Upper lobe of right lung (tissue), 1 donor: Measurements from ENCODE around the gene RIPOR2. TPM values are rescaled to one million over a fixed set of nuclear protein-coding genes. Genes with fewer than 3 reads are reported as not detected.
"Not testable (repeated sequence)": the region's sequence is repeated elsewhere in the genome, so short reads cannot be mapped to it uniquely, and the experiment has no call there.

Experiments used
- ATAC-seq: fragments of 200-7000 bp; cut with Tn5 transposase; one replicate; pipeline ENCODE4 v1.9.1; 2020; ENCODE audit warnings: mild to moderate bottlenecking, moderate library complexity
- DNase-seq: peaks from one replicate; pipeline ENCODE4 v3.0.0-alpha.2; 2020
- H3K27ac ChIP-seq: fragments of 200-600 bp; one replicate; pipeline ENCODE4 v1.8.0; 2022
- H3K27me3 ChIP-seq: fragments of 200-600 bp; one replicate; pipeline ENCODE4 v1.8.0; 2022; ENCODE audit warnings: mild to moderate bottlenecking
- H3K36me3 ChIP-seq: fragments of 200-600 bp; one replicate; pipeline ENCODE4 v1.8.0; 2022
- H3K4me1 ChIP-seq: fragments of 200-600 bp; one replicate; pipeline ENCODE4 v1.8.0; 2022
- H3K4me3 ChIP-seq: fragments of 200-600 bp; one replicate; pipeline ENCODE4 v1.8.0; 2022; ENCODE audit warnings: mild to moderate bottlenecking
- H3K9me3 ChIP-seq: fragments of 200-600 bp; one replicate; pipeline ENCODE4 v1.8.0; 2022
- intact Hi-C: fragments of 100-400 bp; cut with DNase I; formaldehyde crosslinking; loops from one replicate; pipeline ENCODE4 v1.11.0; 2022
- total RNA-seq: library from RNA; stranded (reverse); fragmentation: NEBNext Ultra II Directional; extraction: Animal tissue kit (Norgen Biotek cat#: 25700); gene quantifications from one replicate; pipeline ENCODE4 v1.2.1, GENCODE V29; 2021
- TF ChIP-seq, protein P1 (sequence below): fragments of 200-600 bp; IDR thresholded peaks from one replicate; pipeline ENCODE4 v1.8.0; 2022; ENCODE audit warnings: antibody characterized with exemption
- donor health status: DM: no; HTN: yes; CAD: no; lungs with severe emphysema.

Gene RIPOR2
- total RNA-seq, 1 donor from 2014 or later: 25.6 TPM

DNA sequence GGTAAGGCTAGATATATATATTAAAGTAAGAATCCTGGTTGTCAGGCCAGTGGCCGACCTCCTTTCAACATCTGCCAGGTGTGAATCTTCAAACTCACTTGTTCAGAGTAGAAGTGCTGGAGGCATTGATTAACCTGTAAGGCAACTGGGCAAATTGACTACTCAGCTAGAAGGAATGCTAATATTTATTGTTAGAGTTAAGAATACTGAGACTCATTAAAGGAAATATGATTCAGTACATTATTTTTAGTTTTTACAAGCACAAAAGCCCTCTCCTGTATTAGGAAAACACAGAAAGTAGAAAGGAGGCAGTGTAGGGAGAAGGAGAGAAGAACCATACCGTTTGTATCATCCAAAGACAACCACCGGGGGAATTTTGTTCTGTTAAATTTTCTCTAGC lies 53.5 kb downstream of the RIPOR2 start:
- H3K27ac ChIP-seq: no peak overlapping the region
- intact Hi-C loops: no loop called here
- no peaks in the 10 kb centered on the region for H3K27me3 ChIP-seq
- ATAC-seq (no peak), DNase-seq (no peak)
- H3K4me3 ChIP-seq: no peak overlapping the region
- TF ChIP-seq, protein P1, sequence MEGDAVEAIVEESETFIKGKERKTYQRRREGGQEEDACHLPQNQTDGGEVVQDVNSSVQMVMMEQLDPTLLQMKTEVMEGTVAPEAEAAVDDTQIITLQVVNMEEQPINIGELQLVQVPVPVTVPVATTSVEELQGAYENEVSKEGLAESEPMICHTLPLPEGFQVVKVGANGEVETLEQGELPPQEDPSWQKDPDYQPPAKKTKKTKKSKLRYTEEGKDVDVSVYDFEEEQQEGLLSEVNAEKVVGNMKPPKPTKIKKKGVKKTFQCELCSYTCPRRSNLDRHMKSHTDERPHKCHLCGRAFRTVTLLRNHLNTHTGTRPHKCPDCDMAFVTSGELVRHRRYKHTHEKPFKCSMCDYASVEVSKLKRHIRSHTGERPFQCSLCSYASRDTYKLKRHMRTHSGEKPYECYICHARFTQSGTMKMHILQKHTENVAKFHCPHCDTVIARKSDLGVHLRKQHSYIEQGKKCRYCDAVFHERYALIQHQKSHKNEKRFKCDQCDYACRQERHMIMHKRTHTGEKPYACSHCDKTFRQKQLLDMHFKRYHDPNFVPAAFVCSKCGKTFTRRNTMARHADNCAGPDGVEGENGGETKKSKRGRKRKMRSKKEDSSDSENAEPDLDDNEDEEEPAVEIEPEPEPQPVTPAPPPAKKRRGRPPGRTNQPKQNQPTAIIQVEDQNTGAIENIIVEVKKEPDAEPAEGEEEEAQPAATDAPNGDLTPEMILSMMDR: no peak
- no peaks in the 10 kb centered on the region for H3K36me3 ChIP-seq
- H3K9me3 ChIP-seq: no peaks in the 10 kb centered on the region
- H3K4me1 ChIP-seq: no peaks in the 10 kb centered on the region

DNA sequence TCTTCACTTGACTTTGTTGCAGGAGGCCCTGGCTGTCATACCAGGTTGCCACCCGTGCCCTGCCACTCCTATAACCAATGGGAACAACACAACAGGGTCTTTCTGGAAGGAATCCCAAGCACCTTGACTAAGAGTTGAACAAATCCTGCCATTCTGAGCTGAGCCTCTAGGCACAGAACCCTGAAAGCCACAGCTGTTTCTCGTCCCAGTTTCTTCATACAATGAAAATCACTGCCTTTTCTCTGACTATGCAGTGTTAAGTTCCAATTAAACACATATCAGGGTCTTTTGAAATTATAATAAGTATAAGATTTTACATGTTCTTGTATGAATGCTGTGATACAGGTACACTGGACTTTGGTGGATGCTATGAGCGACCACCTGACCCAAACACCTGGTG lies 54.4 kb downstream of the RIPOR2 start:
- H3K4me3 ChIP-seq: no peak overlapping the region

DNA sequence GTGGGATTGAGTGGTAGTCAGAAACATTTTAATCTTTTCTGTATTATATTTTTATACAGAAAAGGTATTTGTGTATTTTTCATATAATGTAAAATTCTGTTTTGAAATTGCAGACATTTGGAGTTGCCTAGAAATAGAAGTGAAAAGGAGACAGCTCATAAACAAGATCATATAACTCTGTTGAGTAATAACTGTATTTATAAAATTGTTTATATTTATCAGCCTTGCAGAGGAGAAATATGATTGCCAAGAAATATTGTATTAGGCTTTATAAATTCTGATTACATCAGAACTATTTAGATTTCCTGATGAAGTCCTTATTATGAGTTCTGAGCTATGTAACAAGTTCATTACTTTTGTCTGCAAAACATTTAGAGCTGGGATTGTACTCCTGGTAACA lies 55.3 kb downstream of the RIPOR2 start:
- TF ChIP-seq, protein P1: no peak
- Histone ChIP-seq H3K4me1 (no peaks in the 10 kb centered on the region), H3K27ac (no peak overlapping the region), H3K9me3 (no peaks in the 10 kb centered on the region), H3K36me3 (no peaks in the 10 kb centered on the region), H3K4me3 (no peak overlapping the region), H3K27me3 (no peaks in the 10 kb centered on the region)
- DNase-seq (no peak), ATAC-seq (no peak)
- intact Hi-C loops: no loop called here

More for the DNA sequence above, 54.4 kb downstream of the RIPOR2 start:
- H3K36me3 ChIP-seq: no peaks in the 10 kb centered on the region
- ATAC-seq (no peak), DNase-seq (no peak)
- no peaks in the 10 kb centered on the region for H3K4me1 ChIP-seq
- H3K9me3 ChIP-seq: no peaks in the 10 kb centered on the region
- intact Hi-C loops: no loop called here
- no peak overlapping the region for H3K27ac ChIP-seq
- TF ChIP-seq, protein P1: no peak
- no peaks in the 10 kb centered on the region for H3K27me3 ChIP-seq

DNA sequence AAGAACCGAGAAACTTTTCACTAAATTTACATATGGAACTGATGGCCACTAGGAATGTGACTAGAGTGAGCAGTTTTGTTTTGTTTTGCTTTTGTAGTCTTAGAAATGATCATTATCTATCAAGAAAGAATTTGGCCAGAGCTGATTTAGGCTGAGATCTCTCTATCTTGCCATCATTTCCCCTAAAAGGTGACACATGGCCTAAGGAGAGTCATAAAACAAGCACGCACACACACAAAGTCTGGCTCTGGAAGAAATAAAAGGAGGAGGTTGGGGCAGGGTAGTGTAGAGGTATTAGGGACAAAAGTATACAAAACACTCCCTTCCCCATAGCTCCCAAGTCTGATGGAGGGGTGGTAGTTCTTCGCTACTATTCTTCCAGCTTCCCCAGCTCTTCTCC lies 56.4 kb downstream of the RIPOR2 start:
- H3K4me1 ChIP-seq: no peaks in the 10 kb centered on the region
- H3K27ac ChIP-seq: no peak overlapping the region
- ATAC-seq (no peak), DNase-seq (no peak)
- TF ChIP-seq, protein P1: no peak
- no peak overlapping the region for H3K4me3 ChIP-seq
- no peaks in the 10 kb centered on the region for H3K27me3 ChIP-seq
- no peaks in the 10 kb centered on the region for H3K36me3 ChIP-seq
- no peaks in the 10 kb centered on the region for H3K9me3 ChIP-seq
- intact Hi-C loops: no loop called here

DNA sequence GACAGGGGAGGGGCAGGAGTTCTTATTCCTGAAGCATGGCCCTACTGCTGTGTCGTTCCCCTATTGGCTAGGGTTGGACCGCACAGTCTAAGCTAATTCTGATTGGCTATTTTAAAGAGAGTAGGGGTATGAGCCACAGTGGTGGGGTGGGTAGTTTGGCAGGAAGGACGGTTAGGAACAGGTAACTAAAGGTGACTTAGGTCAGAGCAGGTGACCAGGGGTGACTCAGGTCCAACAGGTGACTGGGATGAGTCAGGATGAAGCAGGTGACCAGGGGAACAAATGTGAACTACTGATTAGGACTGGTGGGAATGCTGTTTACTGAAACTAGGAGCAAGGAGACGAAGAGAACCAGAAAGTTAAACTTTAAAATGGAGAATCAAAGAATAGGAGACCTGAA lies 58.0 kb downstream of the RIPOR2 start:
- H3K4me1 ChIP-seq, H3K36me3 ChIP-seq, DNase-seq, H3K4me3 ChIP-seq, H3K27me3 ChIP-seq, intact Hi-C loops, H3K27ac ChIP-seq, ATAC-seq, H3K9me3 ChIP-seq: not testable (repeated sequence)

DNA sequence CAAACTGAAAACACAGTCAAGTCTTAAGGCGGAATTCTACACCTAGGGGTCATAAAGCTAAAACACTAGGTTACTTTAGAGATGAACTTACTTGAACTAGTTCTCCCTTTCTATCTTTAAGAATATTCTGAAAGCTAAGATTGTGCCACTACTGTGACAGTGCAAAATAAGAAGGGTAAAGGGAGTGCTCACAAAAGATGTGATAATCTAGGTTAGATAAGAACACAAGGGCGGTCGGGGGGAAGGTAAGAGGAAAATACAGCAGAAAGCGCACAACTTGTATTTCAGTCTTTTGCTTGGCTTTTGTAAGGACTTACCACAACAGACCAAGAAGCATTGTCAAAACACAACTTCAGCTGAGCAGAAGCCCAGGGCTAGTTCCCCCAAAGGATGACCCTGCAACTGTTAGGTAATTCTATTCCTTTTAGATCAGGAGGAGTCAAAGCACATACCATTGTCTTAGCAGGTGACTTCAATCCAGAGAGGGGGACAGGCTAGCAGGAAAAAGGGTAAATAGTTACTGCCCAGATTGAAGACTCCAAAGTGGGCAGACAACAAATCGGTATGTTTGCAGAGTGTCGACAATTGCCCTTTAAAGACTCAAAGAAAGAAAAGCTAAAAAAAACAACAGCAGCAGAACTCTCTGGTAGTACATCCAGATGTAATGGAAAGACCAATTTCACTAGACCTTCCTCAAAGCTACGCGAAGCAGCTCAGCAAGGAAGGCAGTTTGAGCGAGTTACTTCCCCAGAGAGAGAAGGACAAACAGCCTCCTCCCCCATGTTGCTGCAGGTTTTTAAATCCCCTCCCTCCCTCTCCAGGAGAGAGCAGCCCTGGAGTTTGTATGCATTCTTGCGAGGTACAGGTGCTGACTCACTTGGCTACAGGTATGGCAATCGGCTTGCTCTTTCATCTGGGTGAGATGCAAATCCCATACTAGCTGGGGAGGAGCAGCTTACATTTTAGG lies 59.0 kb downstream of the RIPOR2 start:
- TF ChIP-seq, protein P1: no peak
- Histone ChIP-seq H3K4me1 (no peaks in the 10 kb centered on the region), H3K36me3 (no peaks in the 10 kb centered on the region), H3K27me3 (no peaks in the 10 kb centered on the region), H3K9me3 (no peaks in the 10 kb centered on the region), H3K27ac (no peak overlapping the region), H3K4me3 (no peak overlapping the region)
- intact Hi-C loops: no loop called here
- peak; percentile 71 for ATAC-seq
- DNase-seq: no peak
